Measurements from ENCODE around the gene HSPA12A. TPM values are rescaled to one million over a fixed set of nuclear protein-coding genes. Genes with fewer than 3 reads are reported as not detected.

Gene HSPA12A
- 9.3 to 13.0 TPM (median 12.2 TPM) in 5 replicates for total RNA-seq (2022; extraction: Qiagen RNA extraction; ENCODE audit: low read depth)

GRCh38 chr10:116742367-116743265 is at the start of gene HSPA12A:
HSPA12A (minus strand) TSS chr10:116742566; CDS start chr10:116742469, 97 bp downstream.

Other genes with a start within 250 kb of the HSPA12A start
- gene PNLIP, start 196.6 kb downstream of the HSPA12A start, total RNA-seq (2022; extraction: Qiagen RNA extraction; ENCODE audit: low read depth): not detected in 5 replicates
- not detected in 5 replicates for gene PNLIPRP1, start 151.6 kb downstream of the HSPA12A start, total RNA-seq (2022; extraction: Qiagen RNA extraction; ENCODE audit: low read depth)
- gene PNLIPRP2, start 121.6 kb downstream of the HSPA12A start, total RNA-seq (2022; extraction: Qiagen RNA extraction; ENCODE audit: low read depth): 0.10 to 0.32 TPM in 2 of 5 replicates, not detected in the others
- gene ENO4, start 106.9 kb upstream of the HSPA12A start, total RNA-seq (2022; extraction: Qiagen RNA extraction; ENCODE audit: low read depth): 0.15 to 0.31 TPM (median 0.22 TPM) in 5 replicates

Data from A549 treated with RU486 at 1 μM for 4 hours (cell line).